Measurements from ENCODE around the gene ADAM17. TPM values are rescaled to one million over a fixed set of nuclear protein-coding genes. Genes with fewer than 3 reads are reported as not detected.

ADAM17 gene
- total and polyA plus RNA-seq, 9 of the 15 experiments (the other 6 are each of a cell fraction or from before 2014, with no cell fraction given), result 5.8 to 30.0 (median 19.0) TPM

GRCh38 chr2:9440058-9440727, 115.4 kb downstream of the ADAM17 start:
- H3K4me3 ChIP-seq, result no peak overlapping the region
- DNase-seq (ENCODE audit: extremely low read depth in 1 of 4, low spot score in 3 of 4) (no peak), FAIRE-seq (no peak), ATAC-seq (no peak)
- peaks cover 79% of the 10 kb centered on the region for H3K36me3 ChIP-seq (ENCODE audit: control insufficient read depth, insufficient read depth, low read length)
- no TSS peak for BruUV-seq (replicated peaks)
- H3K9me3 ChIP-seq (replicated peaks; ENCODE audit: control insufficient read depth, insufficient read depth, low read depth, low read length), result no peaks in the 10 kb centered on the region
- H3K4me1 ChIP-seq (replicated peaks in 1 of 2; ENCODE audit: control insufficient read depth in 2 of 2, insufficient read depth in 2 of 2, low read length in 2 of 2), result no peaks in the 10 kb centered on the region
- no peak overlapping the region for H3K27ac ChIP-seq (ENCODE audit: extremely low read depth, low read depth, low read length)
- POLR2A ChIA-PET, result no interaction called here
- H2AFZ ChIP-seq (ENCODE audit: low read depth, low read length), result no peak overlapping the region
- in situ Hi-C loops (cut with MboI) (no loop called here), intact Hi-C loops (cut with micrococcal nuclease) (no loop called here)
- H3K27me3 ChIP-seq (ENCODE audit: control insufficient read depth in 2 of 2, insufficient read depth in 2 of 2, low read length in 2 of 2), result no peaks in the 10 kb centered on the region
- H3K9me1 ChIP-seq (ENCODE audit: control insufficient read depth, insufficient read depth, low read length), result no peaks in the 10 kb centered on the region
- H3K4me2 ChIP-seq (ENCODE audit: insufficient read depth, low read length), result no peak overlapping the region
- CTCF ChIA-PET (ENCODE audit: low intra/inter-chr PET ratio), result no interaction called here
- no peak overlapping the region for H3K9ac ChIP-seq (ENCODE audit: insufficient read depth in 1 of 2, low read depth in 2 of 2, low read length in 2 of 2)
- no peaks in the 10 kb centered on the region for H4K20me1 ChIP-seq (replicated peaks; ENCODE audit: control insufficient read depth, insufficient read depth, low read length)
- WGBS (ENCODE audit: insufficient coverage, low coverage, missing lambda C conversion rate), result 92% methylated on average over 1 of the region's 1 CpG
- no peaks in the 10 kb centered on the region for H3K79me2 ChIP-seq (ENCODE audit: control insufficient read depth, insufficient read depth, low read length)
- TF ChIP-seq TCF3 (CRISPR knock-in tag; IDR thresholded peaks at IDR 0.05), result no peak
- TF ChIP-seq ARNT (IDR thresholded peaks at IDR 0.05), result no peak
- TF ChIP-seq BDP1 (IDR thresholded peaks at IDR 0.05; ENCODE audit: insufficient read depth, insufficient read length), result no peak
- TF ChIP-seq RNF2 (IDR thresholded peaks at IDR 0.05), result no peak
- TF ChIP-seq ARID3B (CRISPR knock-in tag; IDR thresholded peaks at IDR 0.05; ENCODE audit: borderline replicate concordance), result no peak
- TF ChIP-seq NR2C2 (CRISPR knock-in tag; IDR thresholded peaks at IDR 0.05), result no peak
- TF ChIP-seq NR2C2 (tag; IDR thresholded peaks at IDR 0.05), result no peak
- TF ChIP-seq CBFA2T3 (IDR thresholded peaks at IDR 0.05), result no peak
- no peak for TF ChIP-seq ZNF644 (tag; IDR thresholded peaks at IDR 0.05; ENCODE audit: low read depth)
- no peak for TF ChIP-seq PURB (CRISPR knock-in tag; IDR thresholded peaks at IDR 0.05; ENCODE audit: low read depth)
- TF ChIP-seq ZBTB1 (CRISPR knock-in tag; IDR thresholded peaks at IDR 0.05; ENCODE audit: borderline replicate concordance, low read depth), result no peak
- TF ChIP-seq SRSF7 (optimal IDR thresholded peaks at IDR 0.05; ENCODE audit: low read depth, low read length), result no peak
- no peak for TF ChIP-seq TFAM (CRISPR knock-in tag; conservative IDR thresholded peaks at IDR 0.05)
- no peak for TF ChIP-seq ZHX1 (conservative IDR thresholded peaks at IDR 0.05; ENCODE audit: low read length)
- TF ChIP-seq C11orf30 (IDR thresholded peaks at IDR 0.05; ENCODE audit: low read depth), result no peak
- TF ChIP-seq ILK (tag; IDR thresholded peaks at IDR 0.05; ENCODE audit: borderline replicate concordance, low read depth), result no peak
